GM23338 (cell line): ENCODE results near the gene LOXL1. TPM values are rescaled to one million over a fixed set of nuclear protein-coding genes. Genes with fewer than 3 reads are reported as not detected.

Source experiments
- ATAC-seq: fragments of 200-7000 bp; cut with Tn5 transposase; 3 replicates; pipeline ENCODE4 v1.9.1; 2020
- DNase-seq: peaks from one replicate; pipeline ENCODE4 v3.0.0-alpha.2; 2015; ENCODE audit warnings: low spot score
- H2AFZ ChIP-seq: fragments of 200-600 bp; sonication (generic); 2 replicates; pipeline ENCODE4 v1.8.0; 2016; ENCODE audit warnings: antibody characterized with exemption, mild to moderate bottlenecking, moderate library complexity
- H3F3A ChIP-seq: fragments of 200-600 bp; sonication (generic); replicated peaks from 2 replicates; pipeline ENCODE4 v1.8.0; 2017; ENCODE audit warnings: antibody characterized with exemption, mixed run types, low read depth
- H3K27ac ChIP-seq: fragments of 200-600 bp; sonication (generic); 2 replicates; pipeline ENCODE4 v1.6.1; 2016; ENCODE audit warnings: low read depth
- H3K27me3 ChIP-seq: fragments of 200-600 bp; sonication (generic); 2 replicates; pipeline ENCODE4 v1.8.0; 2016; ENCODE audit warnings: mild to moderate bottlenecking, mixed run types, moderate library complexity; ENCODE audit not compliant: insufficient read depth
- H3K36me3 ChIP-seq: fragments of 200-600 bp; sonication (generic); 2 replicates; pipeline ENCODE4 v1.8.0; 2016; ENCODE audit warnings: mild to moderate bottlenecking; ENCODE audit not compliant: insufficient read depth
- H3K4me1 ChIP-seq: fragments of 200-600 bp; sonication (generic); 2 replicates; pipeline ENCODE4 v1.8.0; 2016; ENCODE audit warnings: mild to moderate bottlenecking, moderate library complexity; ENCODE audit not compliant: insufficient read depth
- H3K4me2 ChIP-seq: fragments of 200-600 bp; sonication (generic); 2 replicates; pipeline ENCODE4 v1.7.1; 2017; ENCODE audit warnings: mixed run types
- H3K4me3 ChIP-seq: fragments of 200-600 bp; sonication (generic); 2 replicates; pipeline ENCODE4 v1.6.1; 2016; ENCODE audit warnings: mixed run types
- H3K79me2 ChIP-seq: fragments of 200-600 bp; sonication (generic); replicated peaks from 2 replicates; pipeline ENCODE4 v1.8.0; 2017; ENCODE audit warnings: mild to moderate bottlenecking; ENCODE audit not compliant: insufficient read depth
- H3K9me2 ChIP-seq: fragments of 200-600 bp; sonication (generic); 2 replicates; pipeline ENCODE4 v1.8.0; 2017; ENCODE audit not compliant: insufficient read depth
- H4K20me1 ChIP-seq: fragments of 200-600 bp; sonication (generic); replicated peaks from 2 replicates; pipeline ENCODE4 v1.8.0; 2017; ENCODE audit warnings: mild to moderate bottlenecking; ENCODE audit not compliant: insufficient read depth
- H3K27ac Mint-ChIP-seq: 2 replicates; pipeline ENCODE4 v1.8.0; 2020; ENCODE audit warnings: inconsistent platforms, mild to moderate bottlenecking, moderate library complexity, mixed read lengths
- H3K27me3 Mint-ChIP-seq: 3 replicates; pipeline ENCODE4 v1.8.0; 2022; ENCODE audit warnings: low read depth, mild to moderate bottlenecking, moderate library complexity, mixed read lengths, inconsistent platforms; ENCODE audit not compliant: insufficient read depth, poor library complexity
- H3K36me3 Mint-ChIP-seq: 3 replicates; pipeline ENCODE4 v1.8.0; 2021; ENCODE audit warnings: low read depth, mild to moderate bottlenecking, inconsistent platforms, moderate library complexity, mixed read lengths
- H3K4me1 Mint-ChIP-seq: 3 replicates; pipeline ENCODE4 v1.8.0; 2020; ENCODE audit warnings: mild to moderate bottlenecking, inconsistent platforms, mixed read lengths
- H3K4me3 Mint-ChIP-seq: 3 replicates; pipeline ENCODE4 v1.8.0; 2021; ENCODE audit warnings: moderate library complexity, mild to moderate bottlenecking, inconsistent platforms, mixed read lengths
- H3K9me3 Mint-ChIP-seq: 3 replicates; pipeline ENCODE4 v1.8.0; 2020; ENCODE audit warnings: moderate library complexity, mild to moderate bottlenecking, inconsistent platforms, mixed read lengths
- CTCF ChIP-seq, 2 experiments: fragments of 200-600 bp in 1 of 2; sonication (generic) in 1 of 2; conservative IDR thresholded peaks; 2 replicates each; pipeline versions ENCODE4 v1.5.1 to v1.6.1; 2016 to 2017; ENCODE audit warnings: antibody characterized with exemption in 2 of 2, low read depth in 2 of 2, mild to moderate bottlenecking in 2 of 2, moderate library complexity in 1 of 2
- EZH2phosphoT487 ChIP-seq: fragments of 200-600 bp; sonication (generic); IDR thresholded peaks from one replicate; pipeline ENCODE4 v1.8.1; 2018; ENCODE audit warnings: antibody characterized with exemption; ENCODE audit not compliant: unreplicated experiment
- POLR2AphosphoS5 ChIP-seq: IDR thresholded peaks from 2 replicates; pipeline ENCODE4 v1.6.1; 2016; ENCODE audit warnings: antibody characterized with exemption, low read depth
- ZNF114 ChIP-seq: fragments of 250-450 bp; sonication (Bioruptor Pico); IDR thresholded peaks from 2 replicates; pipeline ENCODE4 v1.5.0; 2020; ENCODE audit warnings: mild to moderate bottlenecking, moderate library complexity
- ZNF462 ChIP-seq: fragments of 250-450 bp; sonication (Bioruptor Pico); IDR thresholded peaks from 2 replicates; pipeline ENCODE4 v1.5.0; 2020; ENCODE audit warnings: mild to moderate bottlenecking, moderate library complexity
- polyA plus RNA-seq: library from polyadenylated mRNA; unstranded; fragments of >200 nt; fragmentation: Nextera tagmentation; extraction: Ambion mirVana; gene quantifications from 2 replicates; pipeline ENCODE4 v1.2.1, GENCODE V29; 2016
- total RNA-seq: library from RNA; depleted of rRNA; stranded (reverse); fragments of >200 nt; shearing (Covaris generic); gene quantifications from 2 replicates; pipeline ENCODE4 v1.2.3, GENCODE V29; 2014
- TF ChIP-seq, protein P1 (sequence below): IDR thresholded peaks from 2 replicates; pipeline ENCODE4 v1.6.1; 2016; ENCODE audit warnings: antibody characterized with exemption

The LOXL1 gene
- total and polyA plus RNA-seq, 2 experiments from 2014 or later, result 6.9 to 10.8 TPM

DNA sequence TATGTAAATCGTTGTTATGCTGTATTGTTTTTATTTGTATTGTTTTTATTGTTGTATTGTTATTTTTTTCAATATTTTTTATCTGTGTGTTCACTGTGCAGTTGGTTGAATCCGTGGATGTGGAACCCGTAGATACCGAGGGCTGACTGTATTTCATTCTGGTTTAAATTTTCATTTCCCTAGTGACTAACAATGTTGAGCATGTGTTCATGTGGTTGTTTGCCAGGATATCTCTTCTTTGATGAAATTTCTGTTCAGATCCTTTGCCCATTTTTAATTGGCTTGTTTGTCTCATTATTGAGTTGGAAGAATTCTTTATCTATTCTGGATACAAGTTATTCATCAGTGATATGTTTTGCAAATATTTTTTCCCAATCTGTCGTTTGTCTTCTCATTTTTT is 36.2 kb downstream of the LOXL1 start (continued):
- no peak for TF ChIP-seq ZNF462 (CRISPR knock-in tag)

GRCh38 chr15:73964736-73965093 is 38.5 kb downstream of the LOXL1 start:
- peak overlapping the region; percentile 69; the same call in 1 of the 2 replicates for H3K4me2 ChIP-seq
- no peaks in the 10 kb centered on the region for H3K27me3 ChIP-seq
- no peaks in the 10 kb centered on the region for H3K36me3 ChIP-seq
- DNase-seq (peak; percentile 95), ATAC-seq (peak; percentile 95)
- H3K4me3 Mint-ChIP-seq, result peak overlapping the region; percentile 34
- H3K4me3 ChIP-seq, result peak overlapping the region; percentile 35; the same call in 1 of the 2 replicates
- H3K4me1 ChIP-seq, result peaks cover 30% of the 10 kb centered on the region
- H3K79me2 ChIP-seq, result no peaks in the 10 kb centered on the region
- H3K9me2 ChIP-seq, result no peaks in the 10 kb centered on the region
- peak overlapping the region; percentile 65; the same call in 1 of the 2 replicates for H3K27ac Mint-ChIP-seq
- H3F3A ChIP-seq, result no peaks in the 10 kb centered on the region
- H3K27me3 Mint-ChIP-seq, result peaks cover 4% of the 10 kb centered on the region
- H3K36me3 Mint-ChIP-seq, result no peaks in the 10 kb centered on the region
- no peak overlapping the region for H3K27ac ChIP-seq
- no peaks in the 10 kb centered on the region for H3K9me3 Mint-ChIP-seq
- H2AFZ ChIP-seq, result peak overlapping the region; percentile 86; the same call in 1 of the 2 replicates
- no peaks in the 10 kb centered on the region for H4K20me1 ChIP-seq
- peaks cover 36% of the 10 kb centered on the region for H3K4me1 Mint-ChIP-seq
- TF ChIP-seq, protein P1, sequence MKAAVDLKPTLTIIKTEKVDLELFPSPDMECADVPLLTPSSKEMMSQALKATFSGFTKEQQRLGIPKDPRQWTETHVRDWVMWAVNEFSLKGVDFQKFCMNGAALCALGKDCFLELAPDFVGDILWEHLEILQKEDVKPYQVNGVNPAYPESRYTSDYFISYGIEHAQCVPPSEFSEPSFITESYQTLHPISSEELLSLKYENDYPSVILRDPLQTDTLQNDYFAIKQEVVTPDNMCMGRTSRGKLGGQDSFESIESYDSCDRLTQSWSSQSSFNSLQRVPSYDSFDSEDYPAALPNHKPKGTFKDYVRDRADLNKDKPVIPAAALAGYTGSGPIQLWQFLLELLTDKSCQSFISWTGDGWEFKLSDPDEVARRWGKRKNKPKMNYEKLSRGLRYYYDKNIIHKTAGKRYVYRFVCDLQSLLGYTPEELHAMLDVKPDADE, result no peak
- TF ChIP-seq POLR2AphosphoS5 (no peak), EZH2phosphoT487 (no peak), ZNF114 (CRISPR knock-in tag) (no peak), CTCF (conservative IDR thresholded peaks at IDR 0.05; ENCODE audit: low read depth in 2 of 2) (peak; percentile 97 to 99), ZNF462 (CRISPR knock-in tag) (no peak)
